NCI-H345 treated with DMSO at 0.1 percent for 48 hours (cell line): ENCODE measurements around the gene TAF12.
"Not testable (repeated sequence)": the region's sequence is repeated elsewhere in the genome, so short reads cannot be mapped to it uniquely, and the experiment has no call there.

Experiments
- DNase-seq: peaks from one replicate; lab custom pipeline; 2025; ENCODE audit not compliant: unreplicated experiment; lab: John Stamatoyannopoulos, UW

The TAF12 gene

GRCh38 chr1:28582248-28582615, 60.6 kb downstream of the TAF12 start:
- peak; percentile 47 for DNase-seq

DNA sequence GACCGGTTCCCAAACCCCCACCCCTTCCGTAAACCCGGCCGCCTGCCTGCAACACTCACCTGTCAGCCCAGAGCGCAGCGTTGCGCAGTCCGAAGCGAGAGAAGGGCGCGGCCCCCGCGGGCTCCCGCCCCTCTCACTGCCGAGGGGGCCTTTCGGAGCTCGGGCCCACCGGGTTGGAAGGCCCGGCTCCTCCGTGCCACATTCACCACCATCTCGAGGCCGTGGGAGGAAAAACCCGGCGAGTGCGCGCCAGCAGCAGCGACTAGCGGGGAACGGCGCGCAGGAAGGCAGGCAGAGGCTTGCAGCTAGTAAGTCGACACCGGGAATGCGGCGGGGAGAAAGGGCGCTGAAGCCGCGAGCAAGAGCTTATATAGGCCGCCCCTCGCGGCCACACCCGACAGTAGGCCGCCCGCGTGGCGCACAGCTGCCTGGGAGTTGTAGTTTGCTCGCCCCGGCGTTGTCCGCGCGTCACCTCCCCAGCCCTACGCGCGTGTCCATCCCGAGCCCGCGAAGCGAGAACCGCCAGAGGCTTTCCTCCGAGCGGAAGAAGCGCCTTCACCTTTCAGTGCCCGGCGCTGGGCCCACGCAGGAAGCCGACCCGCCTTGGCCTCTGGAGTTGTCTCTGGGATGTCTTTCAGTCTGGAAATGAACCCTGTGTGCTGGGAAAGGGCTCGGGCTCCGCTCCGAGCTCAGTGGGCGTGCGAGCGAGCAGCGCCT, 61.2 kb downstream of the TAF12 start:
- peak; percentile 91 for DNase-seq

DNA sequence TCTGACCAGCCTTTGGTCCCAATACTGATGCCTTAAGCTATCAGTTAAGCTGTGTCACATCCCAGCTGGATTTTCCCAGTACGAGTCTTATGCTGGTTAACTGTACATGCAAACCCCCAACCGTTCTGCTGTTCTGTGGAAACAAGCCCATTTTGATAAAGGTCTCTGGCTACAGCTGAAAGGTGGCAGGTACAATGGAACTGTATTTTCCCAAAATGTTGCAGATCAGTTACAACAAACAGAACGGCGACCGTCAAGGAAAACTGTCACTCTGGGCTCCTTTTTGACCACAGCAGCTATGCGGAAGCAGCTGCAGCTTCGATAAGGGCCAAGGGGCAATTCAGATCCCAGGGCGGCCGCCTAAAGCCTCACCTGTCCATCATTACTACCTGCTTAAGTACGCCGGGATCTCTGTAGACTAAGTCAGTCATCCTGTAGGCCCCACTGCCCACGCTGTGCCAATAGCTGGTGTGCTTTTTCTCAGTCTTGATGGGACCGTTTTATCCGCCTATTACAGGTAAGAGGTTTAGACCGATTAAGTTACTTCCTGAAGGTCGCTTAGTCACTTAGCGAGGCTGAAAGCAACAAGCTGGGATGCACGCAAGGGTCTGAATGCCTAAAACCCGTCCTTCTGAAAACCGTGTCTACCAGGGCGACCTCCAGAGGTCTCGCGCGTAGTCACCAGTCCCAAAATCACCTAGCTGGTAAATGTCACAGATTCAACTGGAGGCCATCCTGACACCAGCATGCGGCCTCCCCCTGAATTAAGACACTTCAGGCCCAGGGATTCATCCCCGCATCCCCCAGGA, 61.9 kb downstream of the TAF12 start:
- DNase-seq, result no peak

DNA sequence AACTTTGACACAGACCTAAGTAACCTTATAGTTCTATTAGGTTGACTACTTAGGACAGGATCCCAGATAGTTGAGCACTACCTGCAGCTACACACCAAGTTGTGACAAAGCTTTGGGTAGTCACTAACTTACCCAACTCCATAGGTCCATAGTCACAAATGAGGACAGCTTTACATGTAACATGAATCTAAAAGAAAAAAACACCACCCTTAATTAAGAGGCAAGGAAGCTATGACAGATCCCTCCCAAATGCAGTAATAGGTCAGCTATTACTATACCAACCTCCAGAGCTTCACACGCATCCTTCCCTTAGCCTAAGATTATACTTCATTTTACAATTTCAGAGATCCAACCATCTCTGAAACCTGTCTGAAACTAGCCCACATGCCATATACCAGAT, 63.5 kb downstream of the TAF12 start:
- DNase-seq, result no peak

DNA sequence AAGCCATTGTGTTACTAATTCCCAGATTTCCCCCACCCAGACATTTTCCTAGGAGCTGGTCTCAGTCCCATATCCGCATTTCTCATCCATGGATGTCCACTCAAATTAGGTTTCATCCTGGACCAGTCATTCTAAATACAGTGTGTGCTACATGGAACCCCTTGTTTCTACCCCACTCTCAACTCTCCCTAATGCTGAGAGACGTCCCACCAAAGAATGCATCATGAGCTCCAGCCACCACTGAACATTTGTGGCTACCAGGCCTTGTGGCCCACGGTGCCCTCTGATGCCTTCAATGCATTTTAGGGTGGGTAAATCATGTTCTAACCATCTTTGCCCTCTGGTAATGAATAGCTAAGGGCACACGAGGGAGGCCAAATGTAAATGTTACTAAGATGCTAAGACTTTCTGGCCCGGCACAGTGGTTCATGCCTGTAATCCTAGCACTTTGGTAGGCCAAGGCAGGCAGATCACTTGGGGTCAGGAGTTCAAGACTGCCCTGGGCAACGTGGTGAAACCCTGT, 64.1 kb downstream of the TAF12 start:
- no peak for DNase-seq

GRCh38 chr1:28577738-28578536, 64.9 kb downstream of the TAF12 start:
- DNase-seq, result no peak

GRCh38 chr1:28577052-28577678, 65.7 kb downstream of the TAF12 start:
- DNase-seq, result no peak

DNA sequence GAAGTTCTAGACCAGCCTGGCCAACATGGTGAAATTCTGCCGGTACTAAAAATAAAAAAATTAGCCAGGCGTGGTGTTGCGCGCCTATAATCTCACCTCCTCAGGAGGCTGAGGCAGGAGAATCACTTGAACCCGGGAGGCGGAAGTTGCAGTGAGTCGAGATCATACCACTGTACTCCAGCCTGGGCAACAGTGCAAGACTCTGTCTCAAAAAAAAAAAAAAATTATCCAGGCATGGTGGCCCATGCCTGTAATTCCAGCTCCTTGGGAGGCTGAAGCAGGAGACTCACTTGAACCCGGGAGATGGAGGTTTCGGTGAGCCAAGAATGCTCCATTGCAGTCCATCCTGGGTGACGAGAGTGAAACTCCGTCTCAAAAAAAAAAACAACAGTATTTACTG, 69.3 kb downstream of the TAF12 start:
- DNase-seq, result no peak

GRCh38 chr1:28572891-28573290, 70.0 kb downstream of the TAF12 start:
- not testable (repeated sequence) for DNase-seq

GRCh38 chr1:28571911-28572310, 71.0 kb downstream of the TAF12 start:
- no peak for DNase-seq

- no peak for DNase-seq
Observed at GRCh38 chr1:28566931-28567330, 75.9 kb downstream of the TAF12 start.

DNA sequence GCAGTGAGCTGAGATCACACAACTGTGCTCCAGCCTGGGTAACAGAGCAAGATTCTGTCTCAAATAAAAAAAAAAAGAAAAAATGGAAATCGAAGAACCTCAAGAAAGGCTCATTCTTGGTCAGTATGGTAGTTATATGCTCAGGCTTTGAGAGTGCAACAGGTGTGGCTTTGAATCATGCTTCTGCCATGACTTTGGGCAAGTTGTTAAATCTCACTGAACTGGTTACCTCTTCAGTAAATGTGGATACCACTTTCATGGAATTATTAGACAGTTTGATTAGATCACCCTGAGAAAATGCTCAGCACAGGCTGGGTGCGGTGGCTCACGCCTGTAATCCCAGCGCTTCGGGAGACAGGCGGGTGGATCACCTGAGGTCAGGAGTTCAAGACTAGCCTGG, 77.1 kb downstream of the TAF12 start:
- no peak for DNase-seq

DNA sequence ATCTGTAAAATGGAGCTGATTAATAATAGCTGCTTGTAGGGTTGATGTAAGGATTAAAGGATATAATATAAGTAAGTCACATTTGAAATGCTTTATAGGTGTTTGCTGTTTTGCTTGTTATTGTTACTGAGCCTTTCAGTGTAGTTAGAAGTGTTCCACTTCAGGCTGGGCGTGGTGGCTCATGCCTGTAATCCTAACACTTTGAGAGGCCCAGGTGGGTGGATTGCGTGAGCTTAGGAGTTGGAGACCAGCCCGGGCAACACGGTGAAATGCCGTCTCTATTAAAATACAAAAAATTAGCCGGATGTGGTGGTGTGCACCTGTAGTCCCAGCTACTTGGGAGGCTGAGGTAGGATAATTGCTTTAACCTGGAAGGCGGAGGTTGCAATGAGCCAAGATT, 77.8 kb downstream of the TAF12 start:
- DNase-seq, result no peak

GRCh38 chr1:28564310-28564709, 78.6 kb downstream of the TAF12 start:
- DNase-seq, result no peak

DNA sequence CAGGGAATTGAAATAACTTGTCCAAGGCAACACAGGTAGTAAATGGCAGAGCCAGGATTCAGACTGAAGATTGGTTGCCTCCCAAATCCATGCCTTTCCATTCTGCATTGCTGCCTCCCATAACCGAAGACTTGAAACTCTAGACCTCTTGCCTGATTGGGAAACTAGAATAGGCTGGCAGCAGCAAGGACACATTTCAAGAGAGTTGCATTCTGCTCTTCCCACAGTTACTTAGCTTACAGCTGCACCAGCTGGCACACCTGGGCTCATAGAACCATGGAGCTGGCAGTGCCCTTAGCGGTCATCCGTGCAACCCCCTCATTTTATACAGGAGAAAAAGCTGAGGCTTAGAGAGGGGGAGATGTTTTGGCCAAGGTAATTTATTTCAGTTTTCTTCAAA, 82.0 kb downstream of the TAF12 start:
- DNase-seq, result no peak
